OCI-LY3 (cell line): ENCODE results near the gene NIPAL4.

Experiments
- H2AFZ ChIP-seq: fragments of 200-600, 300-600 bp; shearing (Covaris generic); 2 replicates; pipeline ENCODE4 v1.6.0; 2014; ENCODE audit warnings: antibody characterized with exemption, low read depth, low read length
- H3K27ac ChIP-seq: fragments of 200-600, 300-600 bp; sonication (generic); 2 replicates; pipeline ENCODE4 v1.5.1; 2014; ENCODE audit warnings: mild to moderate bottlenecking, low read length, moderate library complexity, mixed read lengths
- H3K27me3 ChIP-seq: fragments of 200-600, 300-600 bp; sonication (generic); 2 replicates; pipeline ENCODE4 v1.6.1; 2014; ENCODE audit warnings: low read depth, low read length, mixed read lengths
- H3K36me3 ChIP-seq: fragments of 200-600, 300-600 bp; sonication (generic); replicated peaks from 2 replicates; pipeline ENCODE3; 2014; ENCODE audit warnings: low read depth, low read length, mixed read lengths
- H3K4me1 ChIP-seq: fragments of 300-600, 200-600 bp; sonication (generic); 2 replicates; pipeline ENCODE4 v1.6.1; 2014; ENCODE audit warnings: low read length, mixed read lengths
- H3K4me2 ChIP-seq: fragments of 200-600, 300-600 bp; sonication (generic); 2 replicates; pipeline ENCODE4 v1.6.1; 2014; ENCODE audit warnings: low read length, mixed read lengths
- H3K4me3 ChIP-seq: fragments of 300-600, 200-600 bp; sonication (generic); 2 replicates; pipeline ENCODE4 v1.5.1; 2014; ENCODE audit warnings: antibody characterized with exemption, mild to moderate bottlenecking, low read length, moderate library complexity
- H3K79me2 ChIP-seq: fragments of 300-600, 200-600 bp; shearing (Covaris generic); 2 replicates; pipeline ENCODE4 v1.6.1; 2014; ENCODE audit warnings: mild to moderate bottlenecking, low read length, mixed read lengths
- H3K9ac ChIP-seq: fragments of 300-600, 200-600 bp; shearing (Covaris generic); 2 replicates; pipeline ENCODE4 v1.6.0; 2014; ENCODE audit warnings: mild to moderate bottlenecking, low read length, moderate library complexity
- H3K9me3 ChIP-seq: fragments of 200-600, 300-600 bp; shearing (Covaris generic); 2 replicates; pipeline ENCODE4 v1.6.1; 2014; ENCODE audit warnings: low read length, mixed read lengths; ENCODE audit not compliant: insufficient read depth
- H4K20me1 ChIP-seq: fragments of 200-600, 300-600 bp; sonication (generic); 2 replicates; pipeline ENCODE4 v1.6.1; 2016; ENCODE audit warnings: low read length, mixed read lengths; ENCODE audit not compliant: insufficient read depth
- EZH2phosphoT487 ChIP-seq: fragments of 200-600 bp; shearing (Covaris generic); IDR thresholded peaks from 2 replicates; pipeline ENCODE4 v1.6.1; 2018; ENCODE audit warnings: antibody characterized with exemption, mixed run types, low read depth
- TF ChIP-seq, protein P1 (sequence below): fragments of 200-600, 300-600 bp; sonication (generic); IDR thresholded peaks from 2 replicates; pipeline ENCODE4 v1.5.1; 2014; ENCODE audit warnings: antibody characterized with exemption, low read length, low read depth

Gene NIPAL4

GRCh38 chr5:157463621-157464518 lies 3.9 kb downstream of the NIPAL4 start:
- H2AFZ ChIP-seq: no peak overlapping the region
- peak overlapping the region; percentile 68 for H3K4me2 ChIP-seq
- H4K20me1 ChIP-seq: no peaks in the 10 kb centered on the region
- no peak overlapping the region for H3K27ac ChIP-seq
- 0 out of 2 replicates have a peak overlapping the region, but pooled peaks have one; percentile 29 for H3K4me3 ChIP-seq
- H3K27me3 ChIP-seq: peaks cover 14% of the 10 kb centered on the region
- H3K9ac ChIP-seq: no peak overlapping the region
- peaks cover 21% of the 10 kb centered on the region for H3K4me1 ChIP-seq
- TF ChIP-seq, protein P1, sequence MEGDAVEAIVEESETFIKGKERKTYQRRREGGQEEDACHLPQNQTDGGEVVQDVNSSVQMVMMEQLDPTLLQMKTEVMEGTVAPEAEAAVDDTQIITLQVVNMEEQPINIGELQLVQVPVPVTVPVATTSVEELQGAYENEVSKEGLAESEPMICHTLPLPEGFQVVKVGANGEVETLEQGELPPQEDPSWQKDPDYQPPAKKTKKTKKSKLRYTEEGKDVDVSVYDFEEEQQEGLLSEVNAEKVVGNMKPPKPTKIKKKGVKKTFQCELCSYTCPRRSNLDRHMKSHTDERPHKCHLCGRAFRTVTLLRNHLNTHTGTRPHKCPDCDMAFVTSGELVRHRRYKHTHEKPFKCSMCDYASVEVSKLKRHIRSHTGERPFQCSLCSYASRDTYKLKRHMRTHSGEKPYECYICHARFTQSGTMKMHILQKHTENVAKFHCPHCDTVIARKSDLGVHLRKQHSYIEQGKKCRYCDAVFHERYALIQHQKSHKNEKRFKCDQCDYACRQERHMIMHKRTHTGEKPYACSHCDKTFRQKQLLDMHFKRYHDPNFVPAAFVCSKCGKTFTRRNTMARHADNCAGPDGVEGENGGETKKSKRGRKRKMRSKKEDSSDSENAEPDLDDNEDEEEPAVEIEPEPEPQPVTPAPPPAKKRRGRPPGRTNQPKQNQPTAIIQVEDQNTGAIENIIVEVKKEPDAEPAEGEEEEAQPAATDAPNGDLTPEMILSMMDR: no peak
- TF ChIP-seq EZH2phosphoT487: no peak
- H3K9me3 ChIP-seq: no peaks in the 10 kb centered on the region
- H3K36me3 ChIP-seq: no peaks in the 10 kb centered on the region
- H3K79me2 ChIP-seq: no peaks in the 10 kb centered on the region

DNA sequence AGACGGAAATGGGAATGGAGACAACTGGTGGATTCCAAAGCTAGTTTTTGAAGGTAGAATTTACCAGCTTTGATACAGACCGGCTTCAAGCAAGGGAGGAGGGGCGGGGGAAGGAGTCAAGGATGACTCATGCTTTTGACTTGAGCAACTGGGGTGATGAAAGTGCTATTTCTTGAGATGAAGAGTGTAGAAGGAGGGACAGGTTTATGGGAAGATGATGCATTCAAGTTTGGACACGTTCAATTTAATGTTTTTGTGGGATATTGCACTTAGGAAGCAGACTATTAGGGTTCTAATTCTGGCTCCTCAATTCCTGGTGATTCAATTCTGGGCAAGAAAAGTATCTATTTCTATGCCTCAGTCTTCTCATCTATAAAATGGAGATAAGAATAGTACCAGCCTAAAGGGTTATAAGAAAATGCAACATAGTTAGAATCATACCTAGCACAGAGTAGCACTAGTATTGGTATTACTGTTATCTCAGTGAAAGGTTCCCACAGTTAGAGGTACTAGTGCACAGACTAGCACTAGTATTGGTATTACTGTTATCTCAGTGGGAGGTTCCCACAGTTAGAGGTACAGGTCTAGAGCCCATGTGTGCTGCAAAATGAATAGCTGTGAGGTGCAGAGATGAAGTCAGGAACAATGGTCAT lies 4.6 kb downstream of the NIPAL4 start:
- peak overlapping the region; percentile 68 for H3K4me2 ChIP-seq
- H3K4me3 ChIP-seq: 0 out of 2 replicates have a peak overlapping the region, but pooled peaks have one; percentile 29
- peaks cover 21% of the 10 kb centered on the region for H3K4me1 ChIP-seq
- no peak overlapping the region for H3K27ac ChIP-seq
- H3K9ac ChIP-seq: no peak overlapping the region
- H4K20me1 ChIP-seq: no peaks in the 10 kb centered on the region
- no peak overlapping the region for H2AFZ ChIP-seq
- TF ChIP-seq EZH2phosphoT487: no peak
- TF ChIP-seq, protein P1: no peak
- H3K27me3 ChIP-seq: peaks cover 11% of the 10 kb centered on the region
- H3K36me3 ChIP-seq: no peaks in the 10 kb centered on the region
- no peaks in the 10 kb centered on the region for H3K79me2 ChIP-seq
- no peaks in the 10 kb centered on the region for H3K9me3 ChIP-seq

DNA sequence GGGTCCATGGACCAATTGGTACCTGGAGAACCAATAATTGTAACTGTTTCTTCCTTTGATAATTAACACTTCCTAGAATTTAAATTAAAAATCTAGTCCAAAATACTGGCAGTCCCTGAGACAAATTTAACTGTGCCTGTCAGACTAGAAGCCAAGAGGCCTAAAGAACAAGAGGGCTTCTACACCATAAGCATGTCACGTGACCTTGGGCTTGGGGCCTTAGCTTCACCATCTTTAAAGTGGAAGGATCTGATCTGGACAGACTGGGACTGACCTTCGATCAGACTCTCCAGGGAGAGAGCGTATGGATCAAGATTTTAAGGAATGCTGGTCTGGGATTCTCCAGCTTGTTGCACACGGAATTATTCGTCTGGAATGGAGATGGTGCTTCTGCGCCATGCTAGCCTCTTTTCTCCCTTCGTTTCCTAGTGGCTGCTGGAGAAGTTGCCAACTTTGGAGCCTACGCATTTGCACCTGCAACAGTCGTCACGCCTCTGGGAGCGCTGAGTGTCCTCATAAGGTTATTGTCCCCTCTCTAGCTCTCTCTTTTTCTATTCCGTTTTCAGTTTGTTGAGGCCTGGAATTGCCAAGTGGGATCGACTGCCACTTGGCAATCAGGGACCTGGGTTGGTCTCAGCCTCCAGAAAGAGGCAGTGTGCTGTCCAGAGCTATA lies 8.4 kb downstream of the NIPAL4 start:
- Histone ChIP-seq H3K4me1 (peaks cover 19% of the 10 kb centered on the region), H3K27ac (no peak overlapping the region), H3K9me3 (no peaks in the 10 kb centered on the region), H3K4me3 (no peak overlapping the region), H4K20me1 (no peaks in the 10 kb centered on the region), H3K36me3 (no peaks in the 10 kb centered on the region), H2AFZ (no peak overlapping the region), H3K9ac (no peak overlapping the region), H3K27me3 (no peaks in the 10 kb centered on the region), H3K4me2 (no peak overlapping the region), H3K79me2 (no peaks in the 10 kb centered on the region)
- no peak for TF ChIP-seq EZH2phosphoT487
- TF ChIP-seq, protein P1: no peak

DNA sequence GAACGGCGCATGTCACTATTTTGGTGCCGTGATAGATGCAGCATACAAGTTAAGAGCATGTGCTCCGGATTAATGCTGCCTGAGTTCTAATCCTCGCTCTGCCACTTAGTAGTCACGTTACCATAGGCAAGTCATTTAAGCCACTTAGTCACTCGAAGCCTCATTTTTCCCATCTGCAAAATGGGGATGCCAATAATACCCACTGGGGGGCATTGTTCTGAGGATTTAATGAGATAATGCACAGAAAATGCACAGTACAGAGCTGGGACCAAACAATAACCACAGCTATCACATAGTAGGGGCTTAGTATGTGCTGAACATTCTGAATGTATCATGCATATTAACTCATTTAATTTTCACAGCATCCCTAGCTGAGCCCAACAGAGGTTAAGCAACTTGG lies 9.1 kb downstream of the NIPAL4 start:
- TF ChIP-seq, protein P1: peak; percentile 20; the same call in 1 of the 2 replicates
- no peak for TF ChIP-seq EZH2phosphoT487
- H3K4me2 ChIP-seq: no peak overlapping the region
- no peak overlapping the region for H3K4me3 ChIP-seq
- H3K27me3 ChIP-seq: no peaks in the 10 kb centered on the region
- H3K79me2 ChIP-seq: no peaks in the 10 kb centered on the region
- peaks cover 13% of the 10 kb centered on the region for H3K4me1 ChIP-seq
- H4K20me1 ChIP-seq: no peaks in the 10 kb centered on the region
- H3K27ac ChIP-seq: no peak overlapping the region
- H3K9ac ChIP-seq: no peak overlapping the region
- no peaks in the 10 kb centered on the region for H3K36me3 ChIP-seq
- H2AFZ ChIP-seq: no peak overlapping the region
- H3K9me3 ChIP-seq: no peaks in the 10 kb centered on the region
